Keratinocyte (primary cell): Measurements from ENCODE around the gene PDXDC1. TPM values are rescaled to one million over a fixed set of nuclear protein-coding genes. Genes with fewer than 3 reads are reported as not detected.
"Not testable (repeated sequence)": the region's sequence is repeated elsewhere in the genome, so short reads cannot be mapped to it uniquely, and the experiment has no call there.

Experiments used
- DNase-seq: peaks from one replicate; pipeline ENCODE4 v3.0.0-alpha.2; 2011; ENCODE audit warnings: low read depth, missing footprints, low spot score
- FAIRE-seq: peaks from 2 replicates; lab custom pipeline; 2011; peaks lifted over from hg19 to GRCh38; lab: Jason Lieb, UNC
- H2AFZ ChIP-seq: 2 replicates; pipeline ENCODE4 v1.6.0; 2012; ENCODE audit warnings: low read length, control low read depth, inconsistent platforms; ENCODE audit not compliant: control insufficient read depth
- H3K27ac ChIP-seq: 2 replicates; pipeline ENCODE4 v1.5.1; 2011; ENCODE audit warnings: low read length; ENCODE audit not compliant: control insufficient read depth, insufficient read depth
- H3K27me3 ChIP-seq: 3 replicates; pipeline ENCODE4 v1.6.0; 2011; ENCODE audit warnings: low read length; ENCODE audit not compliant: control insufficient read depth, insufficient read depth; ENCODE audit errors: extremely low read depth
- H3K36me3 ChIP-seq, 2 experiments: 2 replicates in 1 of 2; 3 replicates in 1 of 2; pipeline ENCODE4 v1.5.1; 2011; ENCODE audit warnings: low read length in 2 of 2, mild to moderate bottlenecking in 1 of 2; ENCODE audit not compliant: control insufficient read depth in 2 of 2, insufficient read depth in 2 of 2; ENCODE audit errors: extremely low read depth in 1 of 2
- H3K4me1 ChIP-seq: 3 replicates; pipeline ENCODE4 v1.5.1; 2011; ENCODE audit warnings: low read length; ENCODE audit not compliant: control insufficient read depth, insufficient read depth; ENCODE audit errors: extremely low read depth
- H3K4me2 ChIP-seq: 3 replicates; pipeline ENCODE4 v1.6.0; 2011; ENCODE audit warnings: low read depth, low read length; ENCODE audit not compliant: control insufficient read depth, insufficient read depth; ENCODE audit errors: extremely low read depth
- H3K4me3 ChIP-seq, 3 experiments: fragments of 200-600 bp in 1 of 3; sonication (generic) in 1 of 3; 2 replicates in 2 of 3; 3 replicates in 1 of 3; pipeline ENCODE4 v1.5.1; 2011 to 2016; ENCODE audit warnings: low read length in 3 of 3, mild to moderate bottlenecking in 3 of 3, control low read depth in 2 of 3, inconsistent platforms in 1 of 3, low read depth in 1 of 3, mixed read lengths in 1 of 3, mixed run types in 1 of 3, moderate library complexity in 1 of 3; ENCODE audit not compliant: control insufficient read depth in 2 of 3, insufficient read depth in 2 of 3; ENCODE audit errors: extremely low read depth in 1 of 3
- H3K79me2 ChIP-seq: 2 replicates; pipeline ENCODE4 v1.6.0; 2012; ENCODE audit warnings: low read length; ENCODE audit not compliant: control insufficient read depth, insufficient read depth
- H3K9ac ChIP-seq: 3 replicates; pipeline ENCODE4 v1.6.0; 2011; ENCODE audit warnings: low read length; ENCODE audit not compliant: control insufficient read depth, insufficient read depth; ENCODE audit errors: extremely low read depth
- H3K9me1 ChIP-seq: 3 replicates; pipeline ENCODE4 v1.6.0; 2011; ENCODE audit warnings: low read length; ENCODE audit not compliant: control insufficient read depth, insufficient read depth; ENCODE audit errors: extremely low read depth
- H3K9me3 ChIP-seq: 2 replicates; pipeline ENCODE4 v1.5.1; 2012; ENCODE audit warnings: low read depth, low read length; ENCODE audit not compliant: control insufficient read depth
- H4K20me1 ChIP-seq: 3 replicates; pipeline ENCODE4 v1.6.0; 2011; ENCODE audit warnings: low read length; ENCODE audit not compliant: control insufficient read depth, insufficient read depth; ENCODE audit errors: extremely low read depth
- dilution Hi-C: fragments of 300-500 bp; cut with MboI; formaldehyde crosslinking; loops from one replicate; pipeline ENCODE4 v1.7.0; 2020; ENCODE audit warnings: low sequenced_read_pairs; ENCODE audit not compliant: extremely low pct_ligation_motif_present
- polyA plus RNA-seq, 5 experiments: library from polyadenylated mRNA; depleted of rRNA in 3 of 5; stranded (reverse) in 3 of 5; stranded (forward) in 1 of 5; unstranded in 1 of 5; fragments of >200 nt; gene quantifications; 1 replicate in 1 of 5; 2 replicates in 3 of 5; 3 replicates in 1 of 5; pipeline versions ENCODE4 v1.2.1 to v1.2.3, GENCODE V29; 2011 to 2012; ENCODE audit warnings: missing spikeins in 2 of 5, low read depth in 1 of 5, low replicate concordance in 1 of 5

Gene PDXDC1
- polyA plus RNA-seq, 1 donor (not counting 4 experiments of a cell fraction or from before 2014, with no cell fraction given): 70.7 TPM

DNA sequence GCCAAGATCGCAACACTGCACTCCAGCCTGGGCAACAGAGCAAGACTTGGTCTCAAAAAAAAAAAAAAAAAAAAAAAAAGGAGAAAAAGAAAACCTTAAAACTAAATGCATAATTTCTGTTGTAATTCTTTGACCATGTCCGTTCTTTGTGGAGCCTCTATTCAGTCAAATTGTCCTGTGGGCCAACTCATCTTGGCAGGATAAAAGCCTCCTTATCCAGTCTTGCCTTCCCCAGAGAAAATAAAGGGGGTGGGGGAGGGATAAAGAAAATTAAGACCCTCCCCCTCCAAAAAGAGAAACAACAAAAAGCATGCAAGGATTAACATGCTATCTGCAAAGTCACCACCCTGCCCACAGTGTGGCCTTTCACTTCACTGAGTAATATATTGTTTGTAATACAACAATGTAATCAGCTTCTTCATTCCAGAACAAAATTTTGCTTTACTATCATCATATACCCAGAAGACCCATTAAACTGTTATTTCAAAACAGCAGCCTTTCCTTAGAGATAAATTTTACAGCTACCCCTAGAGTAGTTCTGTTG is 124.6 kb downstream of the PDXDC1 start:
- H2AFZ ChIP-seq, H3K9ac ChIP-seq, DNase-seq, dilution Hi-C loops, H3K9me1 ChIP-seq, H3K9me3 ChIP-seq, H3K27me3 ChIP-seq, H4K20me1 ChIP-seq, H3K4me3 ChIP-seq, H3K79me2 ChIP-seq, H3K36me3 ChIP-seq, H3K4me1 ChIP-seq, FAIRE-seq, H3K27ac ChIP-seq, H3K4me2 ChIP-seq: not testable (repeated sequence)

- FAIRE-seq, dilution Hi-C loops, H3K79me2 ChIP-seq, H4K20me1 ChIP-seq, H3K9ac ChIP-seq, H3K9me3 ChIP-seq, H3K4me1 ChIP-seq, H3K27me3 ChIP-seq, H3K36me3 ChIP-seq, H2AFZ ChIP-seq, DNase-seq, H3K9me1 ChIP-seq, H3K27ac ChIP-seq, H3K4me2 ChIP-seq, H3K4me3 ChIP-seq: not testable (repeated sequence)
Observed at GRCh38 chr16:15100372-15100987, 125.7 kb downstream of the PDXDC1 start.

- H3K4me2 ChIP-seq, H3K36me3 ChIP-seq, H3K4me1 ChIP-seq, H3K79me2 ChIP-seq, FAIRE-seq, H4K20me1 ChIP-seq, DNase-seq, H3K4me3 ChIP-seq, H3K27ac ChIP-seq, H3K27me3 ChIP-seq, dilution Hi-C loops, H2AFZ ChIP-seq, H3K9ac ChIP-seq, H3K9me3 ChIP-seq, H3K9me1 ChIP-seq: not testable (repeated sequence)
Observed at GRCh38 chr16:15127641-15128425, 153.0 kb downstream of the PDXDC1 start.

DNA sequence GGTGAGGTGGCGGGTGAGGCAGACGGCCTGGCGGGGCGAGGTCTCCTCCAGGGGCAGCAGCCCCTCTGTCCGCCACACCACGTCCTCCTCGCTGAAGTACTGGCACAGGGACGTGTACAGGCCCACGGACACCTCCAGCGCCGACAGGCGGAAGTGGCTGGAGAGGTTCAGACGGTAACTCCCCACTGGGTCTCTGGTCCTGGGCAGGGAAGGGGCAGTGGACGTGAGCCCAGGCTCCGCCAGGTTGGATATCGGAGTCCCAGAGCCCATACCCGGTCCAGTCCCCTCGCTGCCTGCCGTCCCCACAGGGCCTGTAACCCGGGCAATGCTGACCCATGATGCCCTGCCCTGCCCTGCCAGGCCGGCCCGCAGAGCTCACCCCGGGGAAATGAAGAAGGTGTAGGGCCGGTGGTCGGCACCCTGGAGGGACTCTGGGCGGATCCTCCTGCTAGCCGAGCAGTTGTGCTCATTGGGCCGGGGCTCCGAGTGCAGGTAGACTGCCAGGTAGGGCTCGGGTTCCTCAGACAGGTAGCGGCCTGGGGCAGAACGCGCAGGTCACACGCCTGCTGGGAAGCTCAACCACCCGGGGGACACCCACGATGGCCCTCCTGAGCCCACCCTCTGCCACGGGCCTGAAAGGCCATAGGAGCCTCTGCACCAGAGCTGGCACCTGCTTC is 155.6 kb downstream of the PDXDC1 start:
- H3K4me1 ChIP-seq, dilution Hi-C loops, H3K4me2 ChIP-seq, H3K9ac ChIP-seq, DNase-seq, H3K9me3 ChIP-seq, H3K27ac ChIP-seq, H3K36me3 ChIP-seq, H3K4me3 ChIP-seq, H2AFZ ChIP-seq, FAIRE-seq, H3K9me1 ChIP-seq, H3K27me3 ChIP-seq, H4K20me1 ChIP-seq, H3K79me2 ChIP-seq: not testable (repeated sequence)
